ENCODE data around the gene CSMD2. TPM values are rescaled to one million over a fixed set of nuclear protein-coding genes. Genes with fewer than 3 reads are reported as not detected.

Gene CSMD2
- total RNA-seq, 1 donor from 2014 or later, result 2.6 TPM

DNA sequence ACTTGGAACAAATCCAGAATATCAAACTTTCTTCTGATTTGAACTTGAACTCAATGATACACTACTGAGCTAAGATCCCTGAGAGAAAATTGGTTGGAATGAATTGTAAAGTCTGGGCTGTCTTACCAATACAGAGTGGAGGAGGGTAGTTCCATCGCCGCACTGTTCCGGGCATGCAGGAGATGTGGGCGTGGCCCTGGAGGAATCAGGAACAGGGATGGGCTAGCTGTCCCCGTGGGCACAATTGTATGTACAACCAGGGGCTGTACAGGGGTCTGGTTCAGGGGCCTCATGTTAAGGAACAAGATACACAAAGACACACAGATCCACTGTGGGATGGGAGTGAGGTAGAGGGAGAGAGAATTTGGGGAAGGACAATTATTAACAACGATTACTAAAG is 548.2 kb downstream of the CSMD2 start:
- H3K4me3 Mint-ChIP-seq, result no peak overlapping the region
- Histone ChIP-seq H3K9ac (no peak overlapping the region), H3K4me2 (no peak overlapping the region), H3K9me3 (ENCODE audit: low read depth) (no peaks in the 10 kb centered on the region), H3K4me3 (no peak overlapping the region), H4K20me1 (ENCODE audit: low read depth) (no peaks in the 10 kb centered on the region), H3K27me3 (no peaks in the 10 kb centered on the region), H3K79me2 (ENCODE audit: low read depth) (no peaks in the 10 kb centered on the region), H3K4me1 (no peaks in the 10 kb centered on the region), H3K27ac (no peak overlapping the region), H3F3A (ENCODE audit: low read depth) (no peaks in the 10 kb centered on the region), H3K36me3 (no peaks in the 10 kb centered on the region), H2AFZ (replicated peaks) (no peak overlapping the region)
- no peak for TF ChIP-seq EZH2phosphoT487 (IDR thresholded peaks at IDR 0.05)
- no peak overlapping the region for H3K27ac Mint-ChIP-seq
- H3K4me1 Mint-ChIP-seq, result no peaks in the 10 kb centered on the region
- no peak for DNase-seq (ENCODE audit: low spot score)
- H3K9me3 Mint-ChIP-seq, result no peaks in the 10 kb centered on the region
- H3K36me3 Mint-ChIP-seq, result peaks cover 3% of the 10 kb centered on the region
- H3K27me3 Mint-ChIP-seq (ENCODE audit: insufficient read depth, low read depth), result peaks cover 6% of the 10 kb centered on the region

DNA sequence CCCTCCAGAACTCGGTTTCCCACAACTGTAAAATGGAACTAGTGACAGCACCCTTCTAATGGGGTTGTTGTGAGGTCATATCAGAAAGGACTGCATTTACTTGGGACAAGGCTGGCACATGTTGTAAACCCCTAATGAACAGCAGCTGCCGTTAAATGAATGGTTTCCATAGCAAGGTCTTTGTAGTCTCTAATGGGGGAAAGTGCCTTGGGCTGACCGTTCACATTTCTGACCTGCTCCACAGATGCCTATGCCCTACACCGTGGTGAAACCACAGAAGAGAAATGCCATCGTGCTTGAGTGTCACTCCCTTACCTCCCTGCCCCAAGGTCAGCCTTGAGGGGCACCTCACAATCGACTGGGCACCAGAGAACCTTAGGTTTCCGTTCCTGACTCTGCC is 549.5 kb downstream of the CSMD2 start:
- Histone ChIP-seq H3K4me2 (no peak overlapping the region), H3K4me3 (no peak overlapping the region), H4K20me1 (ENCODE audit: low read depth) (no peaks in the 10 kb centered on the region), H3F3A (ENCODE audit: low read depth) (no peaks in the 10 kb centered on the region), H3K79me2 (ENCODE audit: low read depth) (no peaks in the 10 kb centered on the region), H3K9me3 (ENCODE audit: low read depth) (no peaks in the 10 kb centered on the region), H3K27ac (no peak overlapping the region), H3K9ac (no peak overlapping the region), H2AFZ (replicated peaks) (no peak overlapping the region), H3K36me3 (no peaks in the 10 kb centered on the region), H3K27me3 (no peaks in the 10 kb centered on the region), H3K4me1 (no peaks in the 10 kb centered on the region)
- Mint-ChIP-seq H3K36me3 (peaks cover 3% of the 10 kb centered on the region), H3K4me1 (no peaks in the 10 kb centered on the region), H3K9me3 (no peaks in the 10 kb centered on the region), H3K27me3 (ENCODE audit: insufficient read depth, low read depth) (peaks cover 6% of the 10 kb centered on the region), H3K4me3 (no peak overlapping the region), H3K27ac (no peak overlapping the region)
- TF ChIP-seq CTCF (IDR thresholded peaks at IDR 0.05) (no peak), EZH2phosphoT487 (IDR thresholded peaks at IDR 0.05) (no peak), EZH2 (IDR thresholded peaks at IDR 0.05) (no peak)
- DNase-seq (ENCODE audit: low spot score), result no peak

- Histone ChIP-seq H2AFZ (replicated peaks) (no peak overlapping the region), H3K9ac (no peak overlapping the region), H3K27ac (no peak overlapping the region), H4K20me1 (ENCODE audit: low read depth) (no peaks in the 10 kb centered on the region), H3K9me3 (ENCODE audit: low read depth) (no peaks in the 10 kb centered on the region), H3K36me3 (no peaks in the 10 kb centered on the region), H3K4me3 (no peak overlapping the region), H3F3A (ENCODE audit: low read depth) (no peaks in the 10 kb centered on the region), H3K4me1 (peaks cover 4% of the 10 kb centered on the region), H3K79me2 (ENCODE audit: low read depth) (no peaks in the 10 kb centered on the region), H3K27me3 (no peaks in the 10 kb centered on the region), H3K4me2 (no peak overlapping the region)
- TF ChIP-seq EZH2phosphoT487 (IDR thresholded peaks at IDR 0.05) (no peak), EZH2 (IDR thresholded peaks at IDR 0.05) (no peak), CTCF (IDR thresholded peaks at IDR 0.05) (no peak)
- peaks cover 5% of the 10 kb centered on the region for H3K27me3 Mint-ChIP-seq (ENCODE audit: insufficient read depth, low read depth)
- DNase-seq (ENCODE audit: low spot score), result no peak
- no peaks in the 10 kb centered on the region for H3K4me1 Mint-ChIP-seq
- H3K9me3 Mint-ChIP-seq, result no peaks in the 10 kb centered on the region
- H3K4me3 Mint-ChIP-seq, result no peak overlapping the region
- no peaks in the 10 kb centered on the region for H3K36me3 Mint-ChIP-seq
- no peak overlapping the region for H3K27ac Mint-ChIP-seq
Measured at GRCh38 chr1:33610864-33611455, 554.1 kb downstream of the CSMD2 start.

DNA sequence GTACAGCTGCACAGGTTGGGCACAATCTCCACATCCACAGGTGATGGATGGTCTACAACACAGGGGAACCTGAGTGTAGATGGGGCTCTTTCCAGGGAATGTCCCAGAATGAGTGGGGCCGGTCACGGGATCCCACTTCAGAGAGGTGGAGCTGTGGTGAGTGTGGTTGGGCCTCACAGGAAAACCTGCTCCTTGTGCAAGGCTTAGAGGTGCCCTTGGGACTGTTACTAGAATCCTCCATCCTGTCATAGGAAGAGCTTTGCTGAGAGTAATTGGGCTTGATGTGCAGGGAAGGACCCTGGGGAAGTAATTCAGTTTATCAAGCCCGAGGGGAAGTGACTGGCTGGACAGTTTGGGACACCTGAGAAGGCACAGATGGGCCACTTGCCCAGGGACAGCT is 554.6 kb downstream of the CSMD2 start:
- no peaks in the 10 kb centered on the region for H4K20me1 ChIP-seq (ENCODE audit: low read depth)
- no peaks in the 10 kb centered on the region for H3F3A ChIP-seq (ENCODE audit: low read depth)
- no peak overlapping the region for H3K4me3 ChIP-seq
- no peaks in the 10 kb centered on the region for H3K36me3 ChIP-seq
- H3K4me2 ChIP-seq, result no peak overlapping the region
- Mint-ChIP-seq H3K4me1 (no peaks in the 10 kb centered on the region), H3K4me3 (no peak overlapping the region), H3K27me3 (ENCODE audit: insufficient read depth, low read depth) (peaks cover 6% of the 10 kb centered on the region), H3K27ac (no peak overlapping the region), H3K36me3 (no peaks in the 10 kb centered on the region), H3K9me3 (no peaks in the 10 kb centered on the region)
- H3K9ac ChIP-seq, result no peak overlapping the region
- H3K4me1 ChIP-seq, result peaks cover 4% of the 10 kb centered on the region
- no peaks in the 10 kb centered on the region for H3K9me3 ChIP-seq (ENCODE audit: low read depth)
- no peak overlapping the region for H3K27ac ChIP-seq
- TF ChIP-seq CTCF (IDR thresholded peaks at IDR 0.05), result no peak
- TF ChIP-seq EZH2phosphoT487 (IDR thresholded peaks at IDR 0.05), result no peak
- no peak for TF ChIP-seq EZH2 (IDR thresholded peaks at IDR 0.05)
- no peak for DNase-seq (ENCODE audit: low spot score)
- H3K79me2 ChIP-seq (ENCODE audit: low read depth), result no peaks in the 10 kb centered on the region
- H3K27me3 ChIP-seq, result no peaks in the 10 kb centered on the region
- no peak overlapping the region for H2AFZ ChIP-seq (replicated peaks)

Data from neural progenitor cell (in vitro differentiated cells).